ENCODE results near the gene OXA1L.

DNA sequence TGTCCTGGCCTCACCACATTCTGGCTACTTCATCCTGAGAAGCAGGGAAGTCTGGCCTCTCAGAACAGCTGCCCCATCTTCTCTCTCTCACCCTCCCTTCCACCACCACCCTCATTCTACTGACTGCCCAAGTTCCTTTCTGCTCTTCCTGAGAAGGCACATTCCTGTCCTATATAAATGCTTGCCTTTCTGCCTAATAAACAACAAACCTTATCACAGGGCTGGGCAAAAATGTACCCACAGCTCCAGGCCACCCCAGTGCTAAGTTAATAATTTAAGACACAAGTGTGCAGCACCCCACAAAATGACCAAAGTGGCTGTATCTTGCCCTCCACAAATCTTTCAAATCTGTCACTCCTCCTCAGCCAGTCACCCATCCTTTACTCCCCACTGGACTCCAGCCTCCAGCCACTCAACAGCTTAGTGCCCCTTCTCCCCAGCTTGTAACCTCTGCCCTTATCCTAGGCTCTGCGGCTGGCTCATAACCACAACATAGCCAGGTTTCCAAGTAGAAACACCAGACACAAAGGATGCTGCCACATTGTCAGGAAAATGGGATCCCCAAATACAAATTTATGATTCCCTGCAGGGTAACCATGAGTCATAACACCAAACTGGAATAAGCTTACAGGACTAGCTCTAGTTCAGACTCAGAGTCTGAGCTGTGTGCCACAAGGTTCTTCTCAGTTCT is 15.0 kb downstream of the OXA1L start:
- TF ChIP-seq ZFX (IDR thresholded peaks at IDR 0.05), result no peak
- TF ChIP-seq, protein P1, sequence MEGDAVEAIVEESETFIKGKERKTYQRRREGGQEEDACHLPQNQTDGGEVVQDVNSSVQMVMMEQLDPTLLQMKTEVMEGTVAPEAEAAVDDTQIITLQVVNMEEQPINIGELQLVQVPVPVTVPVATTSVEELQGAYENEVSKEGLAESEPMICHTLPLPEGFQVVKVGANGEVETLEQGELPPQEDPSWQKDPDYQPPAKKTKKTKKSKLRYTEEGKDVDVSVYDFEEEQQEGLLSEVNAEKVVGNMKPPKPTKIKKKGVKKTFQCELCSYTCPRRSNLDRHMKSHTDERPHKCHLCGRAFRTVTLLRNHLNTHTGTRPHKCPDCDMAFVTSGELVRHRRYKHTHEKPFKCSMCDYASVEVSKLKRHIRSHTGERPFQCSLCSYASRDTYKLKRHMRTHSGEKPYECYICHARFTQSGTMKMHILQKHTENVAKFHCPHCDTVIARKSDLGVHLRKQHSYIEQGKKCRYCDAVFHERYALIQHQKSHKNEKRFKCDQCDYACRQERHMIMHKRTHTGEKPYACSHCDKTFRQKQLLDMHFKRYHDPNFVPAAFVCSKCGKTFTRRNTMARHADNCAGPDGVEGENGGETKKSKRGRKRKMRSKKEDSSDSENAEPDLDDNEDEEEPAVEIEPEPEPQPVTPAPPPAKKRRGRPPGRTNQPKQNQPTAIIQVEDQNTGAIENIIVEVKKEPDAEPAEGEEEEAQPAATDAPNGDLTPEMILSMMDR (conservative IDR thresholded peaks at IDR 0.05), result no peak
